Activated naive CD4-positive, alpha-beta T cell treated with Interleukin-2 at 50 U/mL for 16 hours (primary cell): ENCODE results near the gene ETV4.
A peak's percentile ranks its signal among the peaks of the same experiment; 100 is the strongest.
"Not testable (repeated sequence)": the region's sequence is repeated elsewhere in the genome, so short reads cannot be mapped to it uniquely, and the experiment has no call there.

ENCODE experiments used
- DNase-seq: peaks from one replicate; pipeline ENCODE4 v3.0.0-alpha.2; 2020

The ETV4 gene

GRCh38 chr17:43509440-43509839 is 36.7 kb downstream of the ETV4 start:
- not testable (repeated sequence) for DNase-seq

- DNase-seq: no peak
Measured at GRCh38 chr17:43490621-43491020, 55.5 kb downstream of the ETV4 start.

- DNase-seq: peak; percentile 98
Measured at GRCh38 chr17:43483674-43484551, 62.2 kb downstream of the ETV4 start, which contains the start of gene DHX8. Gene DHX8, plus strand, starts transcription at chr17:43483975. Its CDS starts 63 bp downstream, at chr17:43484038.

GRCh38 chr17:43482103-43483012 is 63.8 kb downstream of the ETV4 start:
- DNase-seq: no peak

GRCh38 chr17:43479948-43480347 is 66.2 kb downstream of the ETV4 start:
- no peak for DNase-seq
